ENCODE data around the gene ARPC5. TPM values are rescaled to one million over a fixed set of nuclear protein-coding genes. Genes with fewer than 3 reads are reported as not detected.

ARPC5 gene
- total RNA-seq, 4 donors from 2014 or later, result 70.5 to 158 (median 95.7) TPM

- no peak overlapping the region for H3K4me3 ChIP-seq (replicated peaks in 1 of 3)
- H3K4me1 ChIP-seq, result no peaks in the 10 kb centered on the region
- no peaks in the 10 kb centered on the region for H3K27me3 ChIP-seq
- no peaks in the 10 kb centered on the region for H3K36me3 ChIP-seq
- TF ChIP-seq POLR2A (IDR thresholded peaks at IDR 0.05) (no peak), CTCF (IDR thresholded peaks at IDR 0.05) (no peak)
- DNase-seq, result no peak
- 51 to 57% methylated on average over 3 of the region's 3 CpGs for WGBS, 2 donors
- intact Hi-C loops (cut with DNase I), result no loop called here
- no peaks in the 10 kb centered on the region for H3K9me3 ChIP-seq
- no peak overlapping the region for H3K27ac ChIP-seq
Observed at GRCh38 chr1:183593356-183593755, 42.2 kb downstream of the ARPC5 start.

DNA sequence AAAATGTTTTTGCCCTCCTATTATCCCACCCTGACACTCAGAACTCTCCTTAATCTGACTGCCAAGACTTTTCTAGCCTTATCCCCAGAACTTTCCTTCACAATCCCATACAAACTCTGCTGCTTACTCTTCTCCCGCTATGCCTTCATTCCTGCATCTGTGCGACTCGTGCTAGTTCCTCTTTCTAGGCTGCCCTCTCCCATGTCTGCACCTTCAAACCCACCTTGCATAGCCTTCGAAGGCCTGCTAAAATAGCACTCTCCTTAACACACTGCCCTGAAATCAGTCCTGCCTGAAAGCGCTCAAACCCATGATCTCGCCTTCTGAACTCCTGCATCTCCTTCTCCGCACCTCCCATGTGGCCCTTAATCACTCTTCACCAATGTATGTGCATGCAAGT lies 42.9 kb downstream of the ARPC5 start:
- no peak for DNase-seq
- no peak overlapping the region for H3K27ac ChIP-seq
- H3K36me3 ChIP-seq, result no peaks in the 10 kb centered on the region
- TF ChIP-seq POLR2A (IDR thresholded peaks at IDR 0.05), result no peak
- TF ChIP-seq CTCF (IDR thresholded peaks at IDR 0.05), result no peak
- H3K4me3 ChIP-seq (replicated peaks in 1 of 3), result no peak overlapping the region
- intact Hi-C loops (cut with DNase I), result no loop called here
- 92 to 96% methylated on average over 7 of the region's 7 CpGs for WGBS, 2 donors
- no peaks in the 10 kb centered on the region for H3K4me1 ChIP-seq
- H3K27me3 ChIP-seq, result no peaks in the 10 kb centered on the region
- no peaks in the 10 kb centered on the region for H3K9me3 ChIP-seq

DNA sequence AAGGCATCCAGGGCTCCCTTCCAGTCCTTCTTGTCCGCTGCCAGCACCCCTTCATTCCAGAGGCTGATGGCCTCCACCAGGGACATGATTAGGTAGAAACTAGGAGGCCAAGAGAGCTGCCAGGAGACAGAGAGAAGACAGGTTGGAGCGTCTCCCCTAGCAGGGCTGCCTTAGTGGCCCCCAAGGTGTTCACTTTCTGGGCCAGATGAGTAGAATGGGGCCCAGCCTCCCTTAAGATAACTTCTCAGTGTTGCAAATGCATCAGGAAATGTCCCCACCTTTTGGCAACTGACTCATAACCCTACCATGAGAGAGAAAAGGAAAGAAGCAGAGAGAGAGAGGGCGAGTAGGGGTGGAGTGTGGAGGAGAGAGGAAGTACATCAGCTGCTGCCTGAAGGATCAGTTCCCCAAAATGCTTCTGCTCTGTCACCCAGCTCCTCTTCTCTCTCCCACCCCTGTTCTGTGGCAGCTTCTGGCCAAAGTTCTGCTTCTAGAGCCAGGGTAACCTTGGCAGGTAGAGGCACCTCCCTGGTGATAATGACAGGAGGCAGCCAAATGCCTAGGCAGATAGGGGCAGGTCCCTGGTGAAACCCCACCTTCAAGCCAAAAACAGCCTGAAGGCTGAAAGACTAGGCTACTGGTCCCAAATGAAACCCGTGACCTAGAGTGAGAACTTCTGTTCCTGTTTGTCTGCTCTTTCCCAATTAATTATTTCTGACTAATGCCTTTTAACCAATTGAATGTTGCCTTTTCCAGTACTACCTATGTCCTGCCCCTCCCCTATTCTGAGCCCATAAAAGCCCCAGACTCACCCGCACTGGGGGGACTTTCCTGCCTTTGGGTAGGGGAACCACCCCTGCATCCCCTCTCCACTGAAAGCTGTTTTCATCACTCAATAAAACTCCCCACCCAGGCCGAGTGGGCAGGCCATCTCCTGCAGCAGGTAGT lies 45.1 kb downstream of the ARPC5 start, which contains the start of gene NCF2:
TSS of gene NCF2 (minus strand) at position 216 of the 948 bp plus-strand sequence. CDS start at position 86, 130 bp downstream.
- intact Hi-C loops (cut with DNase I), result no loop called here
- 86 to 93% methylated on average over 6 of the region's 6 CpGs for WGBS, 2 donors
- Histone ChIP-seq H3K27ac (no peak within 1 kb of the TSS), H3K27me3 (no peaks in the 10 kb centered on the region), H3K36me3 (no peaks in the 10 kb centered on the region), H3K9me3 (no peaks in the 10 kb centered on the region), H3K4me3 (replicated peaks in 1 of 3) (no peak within 1 kb of the TSS), H3K4me1 (no peaks in the 10 kb centered on the region)
- TF ChIP-seq CTCF (IDR thresholded peaks at IDR 0.05) (no peak), POLR2A (IDR thresholded peaks at IDR 0.05) (no peak)
- no peak for DNase-seq

DNA sequence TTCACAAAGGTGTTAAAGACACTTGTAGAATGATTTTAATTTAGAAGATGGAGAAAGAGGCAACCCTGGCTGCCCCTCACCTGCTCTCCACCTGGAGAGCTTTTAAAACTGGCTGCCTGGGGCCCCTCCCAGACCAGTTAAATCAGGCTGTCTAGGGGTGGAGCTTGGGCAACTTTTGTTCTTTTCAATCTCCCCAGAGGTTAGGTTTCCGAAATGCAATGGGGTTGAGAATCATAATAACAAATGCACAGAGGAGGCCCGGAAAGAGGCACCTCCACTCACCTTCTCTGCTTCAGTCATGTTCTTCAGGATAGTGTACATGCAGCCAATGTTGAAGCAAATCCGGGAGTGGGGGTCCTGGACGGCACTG lies 45.7 kb downstream of the ARPC5 start:
- 86 to 96% methylated on average over 4 of the region's 4 CpGs for WGBS, 2 donors
- TF ChIP-seq POLR2A (IDR thresholded peaks at IDR 0.05) (no peak), CTCF (IDR thresholded peaks at IDR 0.05) (no peak)
- no peak for DNase-seq
- Histone ChIP-seq H3K27ac (no peak overlapping the region), H3K36me3 (no peaks in the 10 kb centered on the region), H3K4me1 (no peaks in the 10 kb centered on the region), H3K4me3 (replicated peaks in 1 of 3) (no peak overlapping the region), H3K9me3 (no peaks in the 10 kb centered on the region), H3K27me3 (no peaks in the 10 kb centered on the region)
- intact Hi-C loops (cut with DNase I), result no loop called here

- Histone ChIP-seq H3K4me3 (replicated peaks in 1 of 3) (no peak overlapping the region), H3K4me1 (no peaks in the 10 kb centered on the region), H3K9me3 (no peaks in the 10 kb centered on the region), H3K27ac (no peak overlapping the region), H3K36me3 (no peaks in the 10 kb centered on the region), H3K27me3 (no peaks in the 10 kb centered on the region)
- intact Hi-C loops (cut with DNase I), result no loop called here
- 88 to 92% methylated on average over 5 of the region's 5 CpGs for WGBS, 2 donors
- no peak for DNase-seq
- no peak for TF ChIP-seq POLR2A (IDR thresholded peaks at IDR 0.05)
- TF ChIP-seq CTCF (IDR thresholded peaks at IDR 0.05), result no peak
Observed at GRCh38 chr1:183589384-183589783, 46.2 kb downstream of the ARPC5 start.

All from thyroid gland (tissue), 4 donors.